Prostate gland (tissue), 2 donors: ENCODE results near the gene HSP90AB1.

Source experiments
- POLR2A ChIP-seq: fragments of 450-650 bp; IDR thresholded peaks from one replicate; pipeline ENCODE4 v1.6.1; 2016; ENCODE audit warnings: antibody characterized with exemption, mild to moderate bottlenecking
- POLR2AphosphoS5 ChIP-seq: sonication (generic); formaldehyde crosslinking; IDR thresholded peaks from one replicate; pipeline ENCODE4 v1.6.1; 2017; ENCODE audit warnings: antibody characterized with exemption
- TF ChIP-seq, protein P1 (sequence below), 4 experiments: fragments of 200-600 bp in 2 of 4; fragments of 450-650 bp in 2 of 4; sonication (generic) in 2 of 4; IDR thresholded peaks; 1 replicate in 3 of 4; 2 replicates in 1 of 4; pipeline ENCODE4 v1.5.1; 2016 to 2019; ENCODE audit warnings: antibody characterized with exemption in 4 of 4, mild to moderate bottlenecking in 2 of 4, moderate library complexity in 2 of 4

- TF ChIP-seq, protein P1, sequence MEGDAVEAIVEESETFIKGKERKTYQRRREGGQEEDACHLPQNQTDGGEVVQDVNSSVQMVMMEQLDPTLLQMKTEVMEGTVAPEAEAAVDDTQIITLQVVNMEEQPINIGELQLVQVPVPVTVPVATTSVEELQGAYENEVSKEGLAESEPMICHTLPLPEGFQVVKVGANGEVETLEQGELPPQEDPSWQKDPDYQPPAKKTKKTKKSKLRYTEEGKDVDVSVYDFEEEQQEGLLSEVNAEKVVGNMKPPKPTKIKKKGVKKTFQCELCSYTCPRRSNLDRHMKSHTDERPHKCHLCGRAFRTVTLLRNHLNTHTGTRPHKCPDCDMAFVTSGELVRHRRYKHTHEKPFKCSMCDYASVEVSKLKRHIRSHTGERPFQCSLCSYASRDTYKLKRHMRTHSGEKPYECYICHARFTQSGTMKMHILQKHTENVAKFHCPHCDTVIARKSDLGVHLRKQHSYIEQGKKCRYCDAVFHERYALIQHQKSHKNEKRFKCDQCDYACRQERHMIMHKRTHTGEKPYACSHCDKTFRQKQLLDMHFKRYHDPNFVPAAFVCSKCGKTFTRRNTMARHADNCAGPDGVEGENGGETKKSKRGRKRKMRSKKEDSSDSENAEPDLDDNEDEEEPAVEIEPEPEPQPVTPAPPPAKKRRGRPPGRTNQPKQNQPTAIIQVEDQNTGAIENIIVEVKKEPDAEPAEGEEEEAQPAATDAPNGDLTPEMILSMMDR (IDR thresholded peaks at IDR 0.05), result no peak
- TF ChIP-seq POLR2A (no peak), POLR2AphosphoS5 (no peak)
Measured at GRCh38 chr6:44265722-44266233, 18.9 kb downstream of the HSP90AB1 start.
